NCI-H510A treated with DMSO at 0.1 percent for 48 hours (cell line): Measurements from ENCODE around the gene GPS1.

Experiments used
- DNase-seq: peaks from one replicate; lab custom pipeline; 2025; lab: John Stamatoyannopoulos, UW

The GPS1 gene

DNA sequence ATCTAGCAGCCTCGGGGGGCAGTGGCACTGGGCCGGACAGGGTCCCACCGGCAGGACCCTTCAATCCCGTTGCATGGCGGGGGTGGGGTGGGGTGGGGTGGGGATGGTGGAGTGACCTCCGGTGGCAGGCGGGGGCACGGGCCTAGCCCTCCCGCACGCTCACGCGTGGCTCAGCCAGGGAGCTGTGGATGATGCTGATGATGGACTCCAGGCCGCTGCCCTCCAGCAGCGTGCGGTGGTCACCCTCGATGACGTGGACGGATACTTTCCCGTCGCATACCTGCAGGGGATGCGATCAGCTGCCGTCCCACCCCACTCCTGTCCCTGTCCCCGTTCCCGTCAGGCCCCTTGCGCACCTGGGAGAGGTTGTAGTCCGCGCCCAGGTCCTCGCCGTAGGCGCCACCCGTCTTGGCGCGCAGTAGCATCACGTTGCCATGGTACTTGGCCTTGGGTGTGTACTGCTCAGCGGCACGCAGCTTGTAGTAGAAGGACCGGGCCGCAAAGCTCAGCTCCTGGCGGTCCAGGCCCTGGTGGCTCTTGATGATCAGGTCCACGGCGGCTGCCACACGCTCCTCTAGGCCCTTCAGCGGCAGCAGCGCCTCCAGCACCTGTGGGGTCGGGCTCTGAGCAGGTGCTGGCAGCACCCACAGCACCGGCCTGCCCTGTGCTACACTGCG, 27.4 kb downstream of the GPS1 start:
- DNase-seq = no peak

DNA sequence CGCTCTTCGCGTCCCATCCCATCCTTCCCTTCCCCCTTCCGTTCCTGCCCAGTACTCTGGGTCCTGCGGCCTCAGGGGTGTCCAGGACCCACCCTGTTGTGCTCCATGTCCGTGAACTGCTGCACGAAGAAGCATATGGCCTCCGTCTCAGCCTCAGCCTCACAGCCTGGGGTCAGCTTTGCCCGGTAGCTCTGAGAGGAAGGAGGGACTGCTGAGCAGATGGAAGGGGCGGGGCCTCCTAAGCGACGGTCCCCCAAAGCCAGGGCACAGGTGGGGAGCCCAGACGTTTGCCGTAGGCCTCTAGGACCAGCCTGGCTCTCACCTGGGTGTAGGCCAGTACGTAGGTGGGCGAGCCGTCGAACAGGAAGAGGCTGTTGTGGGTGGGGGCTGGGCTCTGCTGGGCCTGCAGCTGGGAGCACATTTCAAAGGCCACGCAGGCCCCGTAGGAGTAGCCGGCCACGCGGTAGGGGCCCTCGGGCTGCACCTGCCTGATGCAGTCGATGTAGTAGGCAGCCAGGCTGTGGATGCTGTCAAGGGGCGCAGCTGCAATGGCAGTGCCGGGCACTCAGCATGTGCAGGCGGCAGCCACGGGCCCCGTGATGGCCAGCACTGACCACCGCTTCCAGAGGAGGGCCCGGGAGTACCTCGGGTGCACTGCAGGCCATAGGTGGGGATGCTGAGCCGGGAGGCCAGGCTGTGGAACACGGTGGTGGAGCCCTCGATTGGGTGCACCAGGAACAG, 28.5 kb downstream of the GPS1 start:
- DNase-seq = no peak

DNA sequence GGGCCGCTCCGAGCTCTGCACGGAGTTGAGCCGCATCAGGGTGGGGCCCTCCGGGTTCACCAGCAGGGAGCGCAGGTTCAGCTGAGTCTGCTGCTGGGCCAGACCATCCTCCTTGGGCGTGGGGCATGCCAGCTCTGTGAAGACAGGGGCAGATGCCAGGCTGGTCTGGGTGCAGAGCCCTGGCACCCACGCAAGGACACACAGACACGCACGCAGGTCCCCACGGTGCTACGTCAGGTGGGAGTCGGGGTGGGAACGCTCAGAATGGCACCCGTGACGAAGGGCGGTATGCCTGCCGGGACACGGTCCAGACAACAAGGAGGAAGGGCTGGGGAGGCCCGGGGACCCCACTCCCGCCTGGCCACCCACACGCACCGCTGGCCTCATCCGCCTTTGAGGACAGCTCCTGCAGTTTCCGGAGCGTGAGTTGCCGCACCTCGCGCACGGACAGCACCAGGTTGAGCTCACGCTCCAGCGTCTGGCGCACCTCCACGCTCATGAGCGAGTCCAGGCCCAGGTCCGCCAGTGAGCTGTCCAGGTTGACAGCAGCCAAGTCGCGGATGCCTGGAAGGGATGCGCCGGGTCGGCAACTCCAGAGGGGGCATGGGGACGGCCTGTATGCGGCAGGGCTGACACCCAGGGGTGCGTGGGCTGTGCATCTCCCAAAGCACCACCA, 29.2 kb downstream of the GPS1 start:
- DNase-seq = no peak

DNA sequence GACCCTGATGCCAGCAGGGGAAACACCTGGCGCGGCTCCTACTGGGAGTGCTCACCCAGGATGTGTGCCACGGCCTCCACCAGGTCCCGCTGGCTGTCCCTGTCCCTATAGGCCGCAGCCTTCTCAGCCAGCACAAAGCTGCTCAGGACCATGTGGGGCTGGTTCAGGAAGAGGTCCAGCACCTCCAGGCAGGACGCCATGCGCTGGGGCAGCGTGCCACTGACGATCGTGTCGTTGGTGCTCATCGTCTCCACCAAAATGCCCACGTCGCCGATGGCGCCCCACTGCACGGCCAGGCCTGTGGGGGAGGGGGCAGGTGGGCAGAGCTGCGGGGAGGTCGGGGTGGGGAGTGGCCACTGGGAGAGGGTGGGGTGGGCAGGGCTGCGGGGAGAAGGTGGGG, 29.8 kb downstream of the GPS1 start:
- DNase-seq = no peak

DNA sequence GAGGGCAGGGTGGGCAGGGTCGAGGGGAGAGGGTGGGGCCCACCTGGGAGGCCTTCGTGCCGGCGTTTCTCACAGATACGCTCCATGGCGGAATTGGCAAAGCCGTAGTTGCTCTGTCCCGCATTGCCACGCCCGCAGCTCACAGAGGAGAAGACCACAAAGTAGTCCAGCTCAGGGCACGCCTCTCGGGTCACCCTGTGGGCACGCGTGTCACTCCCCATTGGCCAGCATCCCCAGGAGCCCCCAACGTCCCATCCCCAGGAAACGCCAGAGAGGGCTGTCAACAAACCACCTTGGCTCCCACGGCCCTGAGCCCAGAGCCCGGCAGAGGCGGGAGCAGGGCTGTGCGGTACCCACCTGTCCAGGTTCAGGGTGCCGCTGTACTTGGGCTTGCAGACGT, 30.3 kb downstream of the GPS1 start:
- no peak for DNase-seq

DNA sequence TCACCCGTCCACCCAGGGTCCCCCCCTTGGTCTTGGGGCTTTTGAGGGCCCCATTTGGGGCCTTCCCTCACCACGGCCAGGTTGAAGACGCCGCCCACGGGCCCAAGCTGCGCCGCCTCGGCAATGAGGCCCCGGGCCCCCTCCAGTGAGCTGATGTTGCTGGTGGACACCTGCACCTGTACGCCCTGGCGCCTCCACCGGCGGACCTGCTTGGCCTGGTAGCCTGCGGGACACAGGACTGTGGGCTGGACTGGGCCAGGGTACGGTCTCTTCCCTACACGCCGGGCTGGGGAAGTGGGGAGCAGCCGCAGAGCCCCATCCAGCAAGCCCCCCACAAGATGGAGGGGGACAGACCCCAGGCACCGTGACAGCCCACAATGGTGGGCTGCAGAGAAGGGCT, 30.8 kb downstream of the GPS1 start:
- no peak for DNase-seq

DNA sequence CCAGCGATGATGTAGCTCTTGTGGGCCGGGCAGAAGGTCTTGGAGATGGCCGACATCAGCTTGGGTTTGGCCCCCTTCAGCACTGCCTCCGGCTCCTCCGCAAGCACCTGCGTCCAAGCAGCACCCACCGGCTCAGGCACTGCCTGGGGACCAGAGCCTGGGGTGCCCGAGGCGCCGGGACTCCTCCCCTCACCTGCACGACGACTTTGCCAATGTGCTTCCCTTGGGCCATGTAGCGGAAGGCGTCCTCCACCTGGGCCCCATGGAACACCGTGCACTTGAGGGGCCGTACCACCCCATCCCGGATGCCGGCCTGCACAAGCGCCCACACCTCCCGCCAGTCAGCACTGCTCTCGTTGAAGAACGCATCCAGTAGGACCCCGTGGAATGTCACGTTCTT, 31.3 kb downstream of the GPS1 start:
- DNase-seq = no peak

DNA sequence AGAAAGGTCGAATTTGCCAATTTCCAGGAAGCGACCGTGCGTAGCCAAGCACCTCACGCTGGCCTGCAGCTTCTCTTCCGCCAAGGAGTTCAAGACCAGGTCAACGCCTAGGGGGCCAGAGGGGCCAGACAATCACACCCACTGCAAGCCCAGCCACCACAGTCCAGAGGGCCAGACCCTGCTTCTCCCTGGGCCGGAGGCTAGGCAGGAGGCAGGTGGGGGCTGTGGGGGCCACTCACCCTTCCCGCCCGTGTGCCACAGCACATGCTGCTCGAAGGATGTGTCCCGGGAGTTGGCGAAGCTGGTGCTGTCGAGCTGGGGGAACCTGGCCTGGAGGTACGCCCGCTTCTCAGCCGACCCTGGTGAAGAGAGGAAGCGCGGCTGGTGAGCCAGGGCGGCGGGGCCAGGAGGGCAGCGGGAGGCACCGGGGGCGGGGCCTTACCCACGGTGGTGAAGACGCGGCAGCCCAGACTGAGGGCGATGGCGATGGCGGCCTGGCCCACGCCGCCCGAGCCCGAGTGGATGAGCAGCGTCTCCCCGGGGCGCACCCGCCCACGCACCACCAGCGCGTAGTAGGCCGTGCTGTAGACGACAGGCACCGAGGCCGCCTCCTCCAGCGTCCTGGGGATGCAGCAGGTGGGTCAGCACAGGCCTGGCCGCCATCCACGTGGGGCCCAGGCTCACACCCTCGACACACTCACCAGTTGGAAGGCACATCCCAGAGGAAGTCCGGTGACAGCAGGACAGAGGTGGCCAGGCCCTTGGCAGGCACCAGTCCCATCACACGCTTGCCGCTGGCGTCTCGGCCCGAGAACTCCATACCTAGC, 32.0 kb downstream of the GPS1 start:
- DNase-seq = no peak

DNA sequence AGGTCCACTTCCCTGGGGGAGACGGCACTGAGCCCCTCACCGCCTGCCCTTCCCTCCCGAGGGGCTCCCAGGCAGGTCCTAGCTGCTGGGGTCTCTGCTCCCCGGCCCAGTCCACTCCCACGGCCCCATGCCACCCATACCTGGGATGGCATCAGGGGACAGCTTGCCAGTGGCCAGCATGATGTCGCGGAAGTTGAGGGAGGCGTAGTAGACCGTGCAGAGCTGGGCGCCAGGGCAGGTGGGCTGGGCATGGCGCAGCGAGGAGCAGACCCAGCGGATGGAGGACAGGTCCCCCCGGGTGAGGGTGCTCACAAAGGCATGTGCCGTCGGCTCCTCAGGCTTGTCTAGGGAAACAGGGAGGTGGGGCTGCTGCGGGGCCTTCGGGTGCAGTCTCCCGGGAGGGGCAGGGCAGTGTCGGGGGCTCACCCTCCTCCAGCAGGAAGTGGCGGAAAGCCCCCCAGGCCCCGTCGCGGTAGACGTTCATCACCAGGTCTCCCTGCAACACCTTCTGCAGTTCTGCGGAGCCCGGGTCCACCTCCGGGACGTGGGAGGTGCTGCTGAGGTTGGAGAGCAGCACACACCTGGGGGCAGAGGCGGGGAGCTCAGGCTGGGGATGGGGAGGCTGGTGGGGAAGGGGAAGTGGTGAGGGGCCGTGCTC, 32.8 kb downstream of the GPS1 start:
- no peak for DNase-seq

DNA sequence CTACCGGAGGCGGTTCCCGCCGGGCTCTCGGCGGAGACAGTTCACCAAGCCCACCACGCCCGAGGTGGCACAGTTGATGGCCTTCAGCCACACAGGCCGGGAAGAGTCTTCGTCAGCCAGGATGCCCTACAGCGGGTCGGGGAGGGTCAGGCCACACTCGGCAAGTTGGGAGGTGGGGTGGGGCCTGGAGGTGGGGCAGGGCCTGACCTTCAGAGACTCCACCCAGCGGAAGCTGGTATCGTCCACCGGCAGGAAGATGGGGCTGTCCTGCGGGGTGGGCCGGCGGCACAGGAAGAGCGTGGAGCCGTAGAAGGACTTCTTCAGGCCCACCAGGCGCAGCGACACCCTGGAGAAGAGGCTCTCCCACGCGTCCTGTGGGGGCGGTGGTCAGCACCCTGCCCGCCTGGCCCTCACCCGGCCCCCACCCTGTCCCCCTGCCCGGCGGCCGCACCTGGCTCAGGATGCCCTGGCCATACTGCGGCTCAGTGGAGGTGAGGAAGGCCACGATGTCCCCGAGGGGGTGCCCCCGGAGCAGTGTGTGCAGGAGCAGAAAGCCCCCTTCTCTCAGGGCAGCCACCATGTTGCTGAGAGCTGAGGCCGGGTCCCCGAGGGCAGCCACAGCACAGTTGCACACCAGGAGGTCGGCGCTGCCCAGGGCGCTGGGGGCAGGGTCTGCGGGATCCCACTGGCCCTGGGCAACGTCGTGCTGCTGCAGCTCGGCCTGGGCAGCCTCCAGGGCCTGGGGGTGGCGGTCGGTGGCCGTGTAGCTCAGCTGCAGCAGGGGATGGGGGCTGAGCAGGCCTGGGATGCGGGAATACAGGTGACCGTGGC, 33.5 kb downstream of the GPS1 start:
- DNase-seq = no peak

DNA sequence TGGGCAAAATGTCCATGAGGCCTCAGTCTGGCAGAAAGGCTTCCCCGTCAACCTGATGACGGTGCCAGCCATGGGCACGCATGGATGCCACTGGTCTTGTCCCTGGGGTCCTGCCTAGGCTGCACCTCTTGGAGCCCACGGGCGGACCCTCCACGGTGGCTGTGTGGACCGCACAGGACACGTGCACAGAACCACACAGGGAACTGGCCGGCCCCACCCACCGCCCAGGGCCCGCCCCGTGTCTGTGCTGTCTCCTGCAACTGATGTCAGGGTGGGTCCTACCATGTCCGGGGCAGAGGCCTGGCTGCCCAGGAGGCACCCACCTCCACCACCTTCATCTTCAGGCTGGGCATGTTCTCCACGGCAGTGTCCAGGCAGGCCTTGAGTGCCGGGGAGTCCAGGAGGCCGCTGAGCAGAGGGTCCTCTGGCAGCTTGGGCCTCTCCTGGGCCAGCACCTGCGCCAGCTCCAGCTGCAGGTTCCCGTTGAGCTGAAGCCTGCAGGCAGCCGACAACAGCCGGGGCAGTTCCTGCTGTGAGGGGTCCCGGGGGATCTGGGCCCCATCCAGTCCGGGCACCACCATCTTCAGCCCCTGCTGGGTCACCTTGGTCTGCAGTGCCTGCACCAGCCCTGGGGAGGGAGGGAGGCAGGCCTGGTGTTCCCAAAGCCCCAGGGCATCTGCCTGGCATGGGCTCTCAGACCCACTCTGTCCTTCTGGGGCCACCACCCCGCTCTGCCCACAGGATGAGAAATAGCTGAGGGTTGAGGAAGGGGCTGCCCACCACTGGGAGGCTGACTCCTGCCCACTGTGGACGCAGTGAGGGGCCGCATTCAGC, 34.5 kb downstream of the GPS1 start:
- DNase-seq = no peak

DNA sequence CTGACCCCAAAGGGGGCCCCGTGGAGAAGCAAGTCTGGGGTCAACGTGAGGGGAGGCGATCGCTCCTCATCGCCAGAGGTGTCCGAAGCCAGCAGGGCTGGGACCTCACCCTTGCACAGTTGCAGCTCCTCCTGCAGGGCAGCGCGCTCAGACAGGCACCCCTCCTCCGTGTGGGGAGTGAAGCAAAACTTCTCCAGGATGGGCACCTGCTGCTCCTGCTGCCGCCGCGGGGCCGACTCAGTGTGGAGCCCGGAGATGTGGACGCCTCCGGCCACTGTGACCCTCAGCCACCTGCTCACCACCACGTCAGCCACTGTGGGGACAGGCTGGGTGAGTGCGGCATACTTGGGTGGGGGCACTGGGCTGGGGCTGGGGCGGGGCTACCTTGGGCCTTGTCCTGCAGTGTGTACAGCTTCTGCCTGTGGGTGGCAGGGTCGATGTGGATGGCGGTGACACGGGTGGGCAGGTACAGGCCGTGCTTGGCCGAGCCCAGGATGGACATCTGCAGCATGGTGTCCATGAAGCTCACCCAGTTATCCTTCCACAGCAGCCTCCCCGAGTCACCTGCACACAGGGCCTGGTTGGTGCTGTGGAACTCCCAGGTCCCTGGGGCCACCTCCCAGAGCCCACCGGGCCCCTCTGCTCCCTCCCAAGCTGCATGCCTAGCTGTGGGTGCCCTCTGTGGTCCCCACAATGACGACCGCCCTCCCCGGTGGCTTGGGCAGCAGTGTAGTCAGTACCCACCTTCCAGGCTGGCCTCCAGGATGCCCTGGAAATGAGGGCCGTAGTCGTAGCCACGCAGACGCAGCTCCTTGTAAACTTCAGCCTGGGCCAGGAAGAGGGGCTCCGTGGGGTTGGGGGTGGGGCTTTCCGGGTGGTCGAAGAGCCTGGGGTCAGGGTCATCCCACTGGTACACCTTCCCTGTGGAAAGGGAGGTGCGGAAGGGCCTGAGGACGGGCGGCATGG, 35.5 kb downstream of the GPS1 start:
- DNase-seq = no peak

DNA sequence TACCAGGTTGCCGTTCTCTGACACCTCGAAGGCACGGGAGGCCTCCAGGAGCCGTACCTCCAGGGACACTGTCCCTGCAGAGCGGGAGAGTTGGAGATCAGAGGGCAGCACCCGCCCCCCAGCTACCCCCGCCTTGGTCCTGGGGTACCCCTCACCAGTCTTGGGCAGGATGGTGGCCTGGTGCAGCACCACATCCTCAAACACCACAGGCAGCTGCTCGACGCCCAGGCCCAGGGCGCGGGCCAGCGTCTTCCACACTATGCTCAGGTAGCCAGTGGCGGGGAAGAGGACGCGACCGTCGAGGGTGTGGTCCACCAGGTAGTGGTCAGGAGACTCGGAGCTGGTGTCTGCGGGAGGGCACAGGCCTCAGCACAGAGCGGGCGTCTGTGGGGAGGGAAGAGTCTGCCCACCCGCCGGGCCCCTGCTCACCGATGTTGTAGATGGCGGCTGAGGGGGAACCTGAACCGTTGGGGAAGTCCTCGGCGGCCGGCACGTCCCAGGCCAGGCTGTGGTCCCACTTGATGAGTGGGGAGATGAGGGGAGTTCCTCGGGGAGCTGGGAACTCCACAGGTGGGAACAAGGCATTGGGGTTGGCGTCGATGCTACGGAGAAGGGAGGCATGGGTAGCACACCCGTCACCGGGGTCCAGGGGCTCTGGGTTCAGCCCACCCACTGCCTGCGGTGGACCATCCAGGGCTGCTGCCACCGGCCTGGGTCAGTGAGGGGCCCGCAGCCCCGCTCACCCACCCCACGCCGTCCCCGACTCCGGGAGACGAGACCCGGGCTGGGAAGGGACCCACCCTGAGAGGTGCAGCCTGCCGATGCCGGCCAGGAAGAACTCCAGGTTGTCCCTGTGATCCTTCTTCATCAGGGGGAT, 36.5 kb downstream of the GPS1 start:
- no peak for DNase-seq

DNA sequence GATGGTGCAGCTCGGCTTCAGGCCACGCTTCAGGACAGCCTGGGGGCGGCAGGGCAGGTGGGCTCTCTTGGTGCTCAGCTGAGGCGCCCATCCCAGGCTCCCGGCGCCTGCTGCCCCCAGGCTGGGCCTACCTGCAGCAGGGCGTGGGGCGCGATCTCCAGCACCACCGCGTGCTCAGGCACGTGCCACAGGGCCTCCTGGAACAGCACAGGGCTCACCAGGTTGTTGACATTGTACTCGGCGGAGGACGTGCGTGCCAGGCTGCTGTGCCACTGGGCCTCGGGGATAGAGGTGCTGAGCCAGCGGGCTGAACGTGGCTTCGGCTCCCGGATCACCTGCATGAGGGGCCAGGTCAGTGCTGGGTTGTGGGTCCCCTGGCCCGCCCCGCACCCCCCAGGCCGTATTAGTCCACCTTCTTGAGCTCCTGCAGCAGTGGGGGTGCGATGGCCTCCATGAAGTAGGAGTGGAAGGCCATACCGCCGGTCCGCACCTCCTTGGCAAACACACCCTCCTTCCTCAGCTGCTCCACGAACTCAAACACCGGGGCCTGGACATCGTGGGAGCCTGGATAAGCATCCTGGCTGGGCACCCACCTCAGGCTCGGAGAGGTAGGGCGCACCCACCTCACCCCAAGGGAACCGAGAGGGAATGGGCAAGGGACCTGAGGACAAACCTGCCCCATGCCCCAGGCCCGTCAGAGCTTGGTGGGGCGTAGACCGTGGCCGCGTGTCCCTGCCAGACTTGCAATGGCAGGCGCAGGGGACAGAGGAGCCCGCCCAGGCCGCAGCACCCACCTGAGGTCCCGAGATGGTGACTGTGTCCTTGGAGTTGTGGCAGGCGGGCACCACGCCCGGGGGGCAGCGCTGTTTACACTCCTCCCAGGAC, 37.4 kb downstream of the GPS1 start:
- DNase-seq = no peak

DNA sequence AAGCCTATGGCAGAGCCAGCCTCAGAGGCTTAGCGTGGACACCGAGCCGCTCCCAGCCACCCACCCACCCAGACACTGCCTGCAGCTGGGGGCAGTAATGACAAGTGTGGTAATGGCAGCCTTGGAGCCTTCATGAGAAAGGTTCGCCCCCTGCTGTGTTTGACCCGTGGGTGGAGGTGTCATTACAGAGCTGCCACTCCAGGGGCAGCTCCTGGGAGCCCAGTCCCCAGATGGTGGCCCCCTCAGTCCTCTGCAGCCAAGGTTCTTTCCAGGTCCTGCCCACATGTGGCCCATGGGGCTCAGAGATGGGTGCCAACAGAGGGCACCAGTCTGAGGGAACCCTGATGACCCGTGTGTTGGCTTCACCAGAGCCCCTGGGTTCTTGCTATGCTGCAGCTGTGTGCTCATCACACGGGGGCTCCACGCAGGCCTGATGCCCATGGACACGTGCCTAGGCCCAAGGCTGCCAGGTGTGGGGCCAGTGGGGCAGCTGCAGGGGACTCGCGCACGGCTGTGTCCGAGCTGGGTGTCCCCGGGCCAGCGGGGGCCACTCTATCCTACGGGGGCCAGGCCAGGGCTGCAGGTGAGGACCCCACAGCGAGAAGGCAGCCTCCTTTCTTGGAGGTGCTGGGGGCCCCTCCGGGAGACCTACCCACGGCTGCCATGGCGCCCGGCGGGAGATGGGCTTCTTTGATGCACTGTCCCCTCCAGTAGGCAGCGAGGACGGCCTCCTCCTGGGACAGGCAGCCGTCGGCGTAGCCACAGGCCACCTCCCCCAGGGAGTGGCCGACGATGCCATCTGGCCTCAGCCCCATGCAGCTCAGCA, 38.2 kb downstream of the GPS1 start:
- no peak for DNase-seq
